Dendritic cell treated with granulocyte-macrophage colony-stimulating factor and Interleukin-4, amounts not matched to agents 40 ng/mL and 50 ng/mL, for 4 days (primary cell): Measurements from ENCODE around the gene NDNF.

Experiments
- H3K27ac Mint-ChIP-seq: one replicate; pipeline ENCODE4 v1.8.0; 2022; ENCODE audit warnings: mild to moderate bottlenecking, mixed read lengths
- H3K27me3 Mint-ChIP-seq: one replicate; pipeline ENCODE4 v1.8.0; 2022; ENCODE audit warnings: mild to moderate bottlenecking, mixed read lengths
- H3K36me3 Mint-ChIP-seq: one replicate; pipeline ENCODE4 v1.8.0; 2022; ENCODE audit warnings: low read depth, mixed read lengths
- H3K4me1 Mint-ChIP-seq: one replicate; pipeline ENCODE4 v1.8.0; 2022; ENCODE audit warnings: low read depth, mixed read lengths
- H3K4me3 Mint-ChIP-seq: one replicate; pipeline ENCODE4 v1.8.0; 2022; ENCODE audit warnings: mild to moderate bottlenecking, moderate library complexity, mixed read lengths
- H3K9me3 Mint-ChIP-seq: one replicate; pipeline ENCODE4 v1.8.0; 2022; ENCODE audit warnings: mixed read lengths
- intact Hi-C: fragments of 100-400 bp; cut with micrococcal nuclease; formaldehyde crosslinking; loops from one replicate; pipeline ENCODE4 v1.15.0; 2022

NDNF gene

DNA sequence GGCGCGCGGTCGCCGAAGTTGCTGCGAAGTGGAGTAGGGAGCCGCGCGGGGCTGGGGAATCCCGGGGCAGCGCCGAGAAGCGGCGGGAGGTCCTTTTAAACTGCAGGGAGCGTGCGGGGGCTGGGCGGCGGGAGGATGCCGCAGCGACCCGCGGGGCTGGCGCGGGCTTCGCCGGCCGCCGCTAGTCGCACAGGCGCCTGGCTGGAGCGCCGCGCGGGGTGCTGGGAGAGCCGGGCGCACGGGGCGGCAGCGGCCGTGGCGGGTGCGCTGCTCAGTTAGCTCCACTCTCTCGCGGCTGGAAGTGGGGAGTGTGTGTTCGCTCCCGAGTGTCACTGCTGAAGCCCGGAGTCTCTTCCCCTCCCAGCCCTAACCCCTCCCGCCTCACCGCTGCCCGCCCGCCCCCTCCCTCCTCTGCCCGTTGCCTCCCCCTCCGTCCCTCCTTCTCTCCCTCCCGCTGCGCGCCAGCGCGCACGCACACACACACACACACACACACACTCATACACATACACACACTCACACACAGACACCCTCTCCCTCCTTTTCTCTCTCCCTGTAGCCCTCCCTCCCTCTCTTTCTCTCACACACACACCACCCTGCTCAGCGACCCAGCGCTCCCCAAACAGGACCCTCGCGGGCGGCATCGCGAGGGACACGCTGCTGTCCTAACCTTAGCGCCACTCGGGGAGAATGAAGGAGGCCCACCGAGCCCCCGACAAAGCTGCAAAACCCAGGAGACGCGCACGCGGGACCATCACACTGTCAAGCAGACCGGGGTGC lies at the start of gene NDNF:
Gene NDNF, minus strand, starts transcription at position 312 of the 780 bp plus-strand sequence. CDS start 26,698 bp downstream, outside the sequence.
- no peak within 1 kb of the TSS for H3K27ac Mint-ChIP-seq

DNA sequence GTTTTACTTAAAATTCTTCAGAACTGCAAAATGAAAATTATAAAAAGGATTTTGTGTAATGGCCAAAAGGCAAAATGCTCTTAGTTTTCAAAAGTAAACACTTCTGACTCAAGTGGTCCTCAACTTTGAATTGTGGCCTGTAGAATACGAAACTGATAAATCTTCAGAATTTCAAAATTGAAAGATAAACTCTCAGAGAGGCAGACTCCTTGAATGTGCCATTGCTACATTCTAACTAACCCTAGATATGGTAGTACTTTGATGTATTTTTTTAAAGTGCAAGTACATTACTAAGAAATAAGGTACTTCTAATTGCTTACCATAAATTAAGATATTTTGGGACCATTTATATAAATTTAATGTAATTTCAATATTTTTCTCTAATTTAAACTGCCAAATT lies 47.4 kb upstream of the NDNF start:
- H3K4me3 Mint-ChIP-seq: no peak overlapping the region
- H3K27ac Mint-ChIP-seq: no peak overlapping the region
- no peaks in the 10 kb centered on the region for H3K9me3 Mint-ChIP-seq
- H3K27me3 Mint-ChIP-seq: peaks cover 3% of the 10 kb centered on the region
- intact Hi-C loops: no loop called here
- H3K36me3 Mint-ChIP-seq: no peaks in the 10 kb centered on the region
- no peaks in the 10 kb centered on the region for H3K4me1 Mint-ChIP-seq

More for the DNA sequence above, at the start of gene NDNF:
- Mint-ChIP-seq H3K36me3 (no peaks in the 10 kb centered on the region), H3K27me3 (peaks cover 63% of the 10 kb centered on the region), H3K4me3 (peak within 1 kb of the TSS; percentile 74), H3K4me1 (peaks cover 33% of the 10 kb centered on the region), H3K9me3 (no peaks in the 10 kb centered on the region)
- intact Hi-C loops: no loop called here

DNA sequence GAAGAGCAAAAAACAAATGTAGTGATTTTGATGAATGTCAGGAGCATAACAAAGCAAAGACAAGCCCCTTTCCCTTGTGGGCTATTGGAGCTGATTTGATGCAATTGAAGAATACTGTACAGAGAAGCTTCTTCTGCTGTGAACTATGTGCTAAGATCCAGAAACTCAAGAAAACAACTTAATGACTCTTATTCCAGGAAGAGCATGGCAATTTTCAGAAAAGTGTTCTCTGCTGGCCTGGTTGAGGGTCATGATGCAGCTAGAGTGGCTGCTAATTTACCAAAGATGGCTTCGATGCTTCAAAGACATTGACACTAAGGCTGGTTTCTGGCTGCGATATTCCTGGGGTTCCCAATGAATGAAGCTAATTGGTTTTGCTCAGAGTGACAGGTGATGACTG lies 46.0 kb upstream of the NDNF start:
- Mint-ChIP-seq H3K4me1 (peaks cover 6% of the 10 kb centered on the region), H3K27ac (no peak overlapping the region), H3K27me3 (peaks cover 6% of the 10 kb centered on the region), H3K36me3 (no peaks in the 10 kb centered on the region), H3K4me3 (no peak overlapping the region), H3K9me3 (no peaks in the 10 kb centered on the region)
- intact Hi-C loops: no loop called here

- no peaks in the 10 kb centered on the region for H3K9me3 Mint-ChIP-seq
- intact Hi-C loops: no loop called here
- H3K27ac Mint-ChIP-seq: no peak overlapping the region
- peaks cover 13% of the 10 kb centered on the region for H3K27me3 Mint-ChIP-seq
- H3K4me3 Mint-ChIP-seq: no peak overlapping the region
- peaks cover 6% of the 10 kb centered on the region for H3K4me1 Mint-ChIP-seq
- no peaks in the 10 kb centered on the region for H3K36me3 Mint-ChIP-seq
Observed at GRCh38 chr4:121114756-121115155, 42.4 kb upstream of the NDNF start.

GRCh38 chr4:121112530-121112929 lies 40.2 kb upstream of the NDNF start:
- peaks cover 17% of the 10 kb centered on the region for H3K27me3 Mint-ChIP-seq
- no peaks in the 10 kb centered on the region for H3K9me3 Mint-ChIP-seq
- no peaks in the 10 kb centered on the region for H3K36me3 Mint-ChIP-seq
- peaks cover 6% of the 10 kb centered on the region for H3K4me1 Mint-ChIP-seq
- no peak overlapping the region for H3K27ac Mint-ChIP-seq
- intact Hi-C loops: no loop called here
- H3K4me3 Mint-ChIP-seq: no peak overlapping the region

DNA sequence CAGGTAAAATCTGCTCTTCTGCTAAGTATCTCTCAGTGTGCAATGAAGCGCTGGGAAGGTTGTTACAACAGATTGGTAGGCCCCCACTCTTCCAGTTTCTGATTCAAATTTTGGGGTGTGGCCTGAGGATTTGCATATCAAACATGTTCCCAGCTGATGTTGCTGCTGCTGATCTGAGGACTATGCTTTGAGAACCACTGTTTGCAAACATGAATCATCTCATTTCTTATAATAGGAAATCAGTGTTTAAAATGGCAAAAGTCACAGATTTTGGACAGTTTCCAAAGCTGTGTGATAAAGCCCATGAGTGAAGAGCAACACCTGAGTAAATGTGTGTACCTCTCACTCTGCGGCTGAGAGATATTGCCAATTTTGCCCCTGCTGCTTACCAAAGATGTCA lies 36.2 kb upstream of the NDNF start:
- Mint-ChIP-seq H3K9me3 (no peaks in the 10 kb centered on the region), H3K27ac (no peak overlapping the region), H3K36me3 (no peaks in the 10 kb centered on the region), H3K4me3 (no peak overlapping the region), H3K27me3 (peaks cover 33% of the 10 kb centered on the region), H3K4me1 (no peaks in the 10 kb centered on the region)
- intact Hi-C loops: no loop called here

- no peak overlapping the region for H3K4me3 Mint-ChIP-seq
- H3K36me3 Mint-ChIP-seq: no peaks in the 10 kb centered on the region
- no peak overlapping the region for H3K27ac Mint-ChIP-seq
- no peaks in the 10 kb centered on the region for H3K4me1 Mint-ChIP-seq
- H3K9me3 Mint-ChIP-seq: no peaks in the 10 kb centered on the region
- peaks cover 42% of the 10 kb centered on the region for H3K27me3 Mint-ChIP-seq
- intact Hi-C loops: no loop called here
Observed at GRCh38 chr4:121107507-121107906, 35.2 kb upstream of the NDNF start.

DNA sequence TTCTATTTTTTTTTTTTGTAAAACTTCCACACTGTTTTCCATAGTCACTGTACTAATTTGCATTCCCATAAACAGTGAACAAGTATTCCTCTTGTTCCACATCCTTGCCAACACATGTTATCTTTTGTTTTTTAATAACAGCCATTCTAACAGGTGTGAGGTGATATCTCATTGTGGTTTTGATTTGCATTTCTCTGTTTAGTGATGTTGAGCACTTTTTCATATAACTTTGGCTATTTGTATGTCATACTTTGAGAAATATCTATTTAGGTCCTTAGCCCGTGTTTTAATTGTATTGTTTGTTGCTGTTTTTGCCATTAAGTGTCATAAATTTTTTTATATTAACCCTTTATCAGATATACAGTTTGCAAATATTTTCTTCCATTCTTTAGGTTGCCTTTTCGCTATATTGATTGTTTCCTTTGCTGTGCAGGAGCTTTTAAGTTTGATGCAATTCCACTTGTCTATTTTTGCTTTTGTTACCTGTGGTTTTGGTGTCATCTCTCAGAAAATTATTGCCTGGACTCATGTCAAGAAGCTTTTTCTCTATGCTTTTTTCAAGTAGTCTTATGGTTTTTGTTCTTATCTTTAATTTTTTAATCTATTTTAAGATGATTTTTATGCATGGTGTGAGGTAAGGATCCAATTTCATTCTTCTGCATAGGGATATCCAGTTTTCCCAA lies 27.9 kb upstream of the NDNF start:
- intact Hi-C loops: no loop called here
- Mint-ChIP-seq H3K9me3 (no peaks in the 10 kb centered on the region), H3K27me3 (peaks cover 16% of the 10 kb centered on the region), H3K27ac (no peak overlapping the region), H3K4me1 (no peaks in the 10 kb centered on the region), H3K4me3 (no peak overlapping the region), H3K36me3 (no peaks in the 10 kb centered on the region)

DNA sequence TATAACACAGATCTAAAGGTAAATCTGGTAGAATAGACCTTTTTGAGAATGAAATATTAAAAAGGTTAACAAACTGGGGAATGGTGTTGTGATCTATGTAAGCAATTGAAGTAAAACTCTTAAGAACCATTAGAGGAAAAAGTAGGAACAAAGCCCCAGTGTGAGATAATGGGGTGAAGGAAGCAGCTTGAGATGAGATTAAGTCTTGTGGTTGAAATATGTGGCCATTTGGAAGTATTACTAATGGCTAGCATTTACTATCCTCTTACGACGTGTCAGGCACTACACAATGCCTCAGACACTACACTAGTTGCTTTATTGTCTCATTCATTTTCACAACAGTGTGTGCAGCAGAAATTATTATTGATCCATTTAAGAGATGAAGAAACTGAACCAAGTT lies 25.9 kb upstream of the NDNF start:
- intact Hi-C loops: loop anchor here (5.0 kb wide), 2 partner anchors 376 to 1026 kb away; no protein-coding TSS in a partner anchor
- H3K4me1 Mint-ChIP-seq: no peaks in the 10 kb centered on the region
- no peak overlapping the region for H3K4me3 Mint-ChIP-seq
- H3K27me3 Mint-ChIP-seq: peaks cover 8% of the 10 kb centered on the region
- no peaks in the 10 kb centered on the region for H3K36me3 Mint-ChIP-seq
- H3K9me3 Mint-ChIP-seq: no peaks in the 10 kb centered on the region
- no peak overlapping the region for H3K27ac Mint-ChIP-seq

GRCh38 chr4:121096629-121097028 lies 24.3 kb upstream of the NDNF start:
- Mint-ChIP-seq H3K9me3 (no peaks in the 10 kb centered on the region), H3K4me3 (no peak overlapping the region), H3K27me3 (peaks cover 2% of the 10 kb centered on the region), H3K36me3 (no peaks in the 10 kb centered on the region), H3K27ac (no peak overlapping the region), H3K4me1 (no peaks in the 10 kb centered on the region)
- intact Hi-C loops: loop anchor here (1.0 to 5.0 kb wide), 3 partner anchors 374 to 1024 kb away; no protein-coding TSS in a partner anchor

GRCh38 chr4:121096191-121096590 lies 23.9 kb upstream of the NDNF start:
- Mint-ChIP-seq H3K27ac (no peak overlapping the region), H3K4me1 (no peaks in the 10 kb centered on the region), H3K27me3 (no peaks in the 10 kb centered on the region), H3K9me3 (no peaks in the 10 kb centered on the region), H3K36me3 (no peaks in the 10 kb centered on the region), H3K4me3 (no peak overlapping the region)
- intact Hi-C loops: loop anchor here (1.0 to 5.0 kb wide), 3 partner anchors 374 to 1024 kb away; no protein-coding TSS in a partner anchor

DNA sequence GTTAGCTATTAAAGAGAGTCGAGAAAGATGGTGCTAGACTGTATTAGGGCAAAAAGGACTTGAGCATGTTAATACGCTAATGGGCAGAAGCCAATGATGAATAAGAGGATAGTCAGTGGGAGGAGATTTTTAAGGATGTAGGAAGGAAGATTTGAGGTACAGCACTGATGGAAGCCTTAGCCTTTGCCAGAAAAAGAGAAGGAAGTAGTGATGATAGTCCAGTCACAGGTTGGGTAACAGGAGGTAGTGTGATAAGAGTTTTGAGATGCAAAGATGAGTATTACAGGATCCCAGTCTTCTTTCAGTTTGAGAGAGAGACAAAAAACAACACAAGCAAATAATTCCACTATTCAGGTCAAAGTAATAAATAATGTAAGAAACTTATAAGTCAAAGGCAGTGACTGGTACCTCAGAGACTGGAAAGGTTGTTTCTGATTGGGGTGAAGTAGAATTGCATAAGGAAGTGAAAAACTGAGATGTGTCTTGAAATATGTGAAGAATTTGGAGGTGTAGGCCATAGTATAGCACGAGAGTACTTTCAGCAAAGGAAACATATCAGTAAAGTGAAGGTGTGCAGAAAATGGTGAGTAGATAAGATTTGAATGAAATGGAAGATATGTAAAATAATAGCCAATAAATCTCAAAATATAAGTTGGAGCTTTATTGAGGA lies 22.1 kb upstream of the NDNF start:
- H3K9me3 Mint-ChIP-seq: no peaks in the 10 kb centered on the region
- H3K36me3 Mint-ChIP-seq: no peaks in the 10 kb centered on the region
- H3K4me1 Mint-ChIP-seq: no peaks in the 10 kb centered on the region
- no peaks in the 10 kb centered on the region for H3K27me3 Mint-ChIP-seq
- H3K27ac Mint-ChIP-seq: no peak overlapping the region
- H3K4me3 Mint-ChIP-seq: no peak overlapping the region
- intact Hi-C loops: no loop called here

DNA sequence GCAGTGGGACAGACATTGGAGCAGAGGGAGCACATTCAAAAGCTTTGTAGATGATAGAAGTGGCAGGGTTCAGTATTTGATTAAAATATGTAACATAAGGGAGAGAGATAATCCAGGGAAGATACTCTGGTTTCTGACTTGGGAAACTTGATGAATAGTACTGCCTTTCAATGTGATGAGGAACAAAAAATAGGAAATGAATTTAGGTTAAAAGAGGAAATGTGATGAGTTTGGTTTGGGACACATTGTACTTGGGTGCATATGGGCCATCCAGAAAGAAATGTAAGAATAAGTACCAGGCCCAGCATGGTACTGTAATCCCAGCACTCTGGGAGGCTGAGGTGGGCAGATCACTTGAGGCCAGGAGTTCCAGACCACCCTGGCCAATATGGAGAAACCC lies 20.9 kb upstream of the NDNF start:
- H3K4me3 Mint-ChIP-seq: no peak overlapping the region
- H3K36me3 Mint-ChIP-seq: no peaks in the 10 kb centered on the region
- intact Hi-C loops: no loop called here
- H3K27me3 Mint-ChIP-seq: peaks cover 1% of the 10 kb centered on the region
- no peaks in the 10 kb centered on the region for H3K9me3 Mint-ChIP-seq
- no peaks in the 10 kb centered on the region for H3K4me1 Mint-ChIP-seq
- H3K27ac Mint-ChIP-seq: no peak overlapping the region

DNA sequence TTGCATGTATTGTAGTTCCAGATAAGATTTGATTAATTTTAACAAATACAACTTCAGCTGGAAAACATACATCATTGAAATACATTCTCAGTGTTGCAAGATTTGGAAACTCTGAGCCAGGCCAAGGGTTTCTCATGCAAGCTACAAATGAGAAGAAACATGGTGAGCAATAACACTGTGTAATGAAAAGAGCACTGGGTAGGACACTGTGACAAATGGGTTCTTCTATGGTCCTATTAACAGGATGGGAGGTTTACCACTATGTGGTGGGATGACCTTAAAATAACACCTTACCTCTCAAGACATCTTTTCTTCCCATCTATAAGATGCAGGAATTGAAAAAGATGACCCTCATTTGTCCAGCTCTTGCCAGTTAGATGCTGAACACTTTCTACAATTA lies 19.6 kb upstream of the NDNF start:
- H3K27ac Mint-ChIP-seq: no peak overlapping the region
- no peak overlapping the region for H3K4me3 Mint-ChIP-seq
- H3K36me3 Mint-ChIP-seq: no peaks in the 10 kb centered on the region
- H3K4me1 Mint-ChIP-seq: no peaks in the 10 kb centered on the region
- no peaks in the 10 kb centered on the region for H3K9me3 Mint-ChIP-seq
- H3K27me3 Mint-ChIP-seq: peaks cover 1% of the 10 kb centered on the region
- intact Hi-C loops: no loop called here
